Heart right ventricle (tissue), 16 donors: ENCODE measurements around the gene TSPAN9. TPM values are rescaled to one million over a fixed set of nuclear protein-coding genes. Genes with fewer than 3 reads are reported as not detected.
"Not testable (repeated sequence)": the region's sequence is repeated elsewhere in the genome, so short reads cannot be mapped to it uniquely, and the experiment has no call there.

Experiments used
- ATAC-seq, 8 donors: fragments of 200-7000 bp; cut with Tn5 transposase; one replicate each; pipeline ENCODE4 v1.9.1; 2020; ENCODE audit warnings: mild to moderate bottlenecking in 8 of 8, moderate library complexity in 8 of 8, moderate number of reproducible peaks in 1 of 8
- DNase-seq, 2 donors: peaks; one replicate each; pipeline ENCODE4 v3.0.0-alpha.2; 2020
- H3K27ac ChIP-seq, 10 donors: fragments of 200-600 bp; sonication (generic) in 2 of 10; one replicate each; pipeline versions ENCODE4 v1.5.0 to v1.8.0; 2020 to 2022; ENCODE audit warnings: mild to moderate bottlenecking in 3 of 10
- H3K27me3 ChIP-seq, 7 donors: fragments of 200-600 bp; one replicate each; pipeline ENCODE4 v1.8.0; 2021 to 2022; ENCODE audit warnings: mild to moderate bottlenecking in 2 of 7
- H3K36me3 ChIP-seq, 9 donors: fragments of 200-600 bp; sonication (generic) in 1 of 9; one replicate each; pipeline versions ENCODE4 v1.5.0 to v1.8.0; 2020 to 2022; ENCODE audit warnings: mild to moderate bottlenecking in 2 of 9
- H3K4me1 ChIP-seq, 9 donors: fragments of 200-600 bp; sonication (generic) in 1 of 9; one replicate each; pipeline versions ENCODE4 v1.5.0 to v1.8.0; 2020 to 2022; ENCODE audit warnings: mild to moderate bottlenecking in 4 of 9
- H3K4me3 ChIP-seq, 10 donors: fragments of 200-600 bp; sonication (generic) in 2 of 10; one replicate each; pipeline versions ENCODE4 v1.5.0 to v1.8.0; 2020 to 2022; ENCODE audit warnings: mild to moderate bottlenecking in 7 of 10, moderate library complexity in 2 of 10
- H3K9me3 ChIP-seq, 11 donors: fragments of 200-600 bp in 10 of 11; sonication (generic) in 2 of 11; one replicate each; pipeline versions ENCODE4 v1.5.0 to v1.8.0; 2013 to 2022; ENCODE audit warnings: mild to moderate bottlenecking in 2 of 11, control low read depth in 1 of 11, moderate library complexity in 1 of 11
- CTCF ChIP-seq, 9 donors: fragments of 200-600 bp; sonication (generic) in 2 of 9; IDR thresholded peaks; one replicate each; pipeline versions ENCODE4 v1.5.0 to v1.8.0; 2021 to 2022; ENCODE audit warnings: antibody characterized with exemption in 9 of 9, mild to moderate bottlenecking in 5 of 9, moderate library complexity in 1 of 9
- WGBS, 2 donors: extraction: QIAGEN DNeasy Blood & Tissue Kit; methylation state at CpG; one replicate each; pipeline ENCODE4 v1.1.7; 2013; ENCODE audit warnings: inconsistent platforms in 1 of 2; 5-methylcytosine and 5-hydroxymethylcytosine counted together
- intact Hi-C, 10 donors: fragments of 100-400 bp; cut with DNase I; formaldehyde crosslinking; loops; one replicate each; pipeline versions ENCODE4 v1.11.1 to v1.14.2; 2022
- polyA plus RNA-seq, 2 donors: library from polyadenylated mRNA; stranded (reverse); fragments of 200-250 nt; gene quantifications; one replicate each; pipeline ENCODE4 v1.2.3, GENCODE V29; 2013
- total RNA-seq, 10 donors: library from RNA; stranded (reverse); fragmentation: NEBNext Ultra II Directional in 3 of 10; extraction: Animal tissue kit (Norgen Biotek cat#: 25700) in 3 of 10; gene quantifications; one replicate each; pipeline versions ENCODE4 v1.2.1 to v1.2.4, GENCODE V29; 2021 to 2023
- donor health status: Arrhythmogenic right ventricular cardiomyopathy.
- donor health status: ischemic (EF 13 %, LVEDD 7.1; RV severe dilation, severe dysfunction).
- donor health status: healthy with polysubstance abuse.
- donor health status: DM: no; HTN: yes; CAD: no.
- donor health status: DM: no; HTN: no; CAD: no.
- donor health status: ischemic (EF 25% LVEDD 6.9; RV normal size, moderate dysfunction).
- donor health status: ischemic (EF 25% LVEDD 5.7; RV mildly dilated, moderate dysfunction).
- donor health status: healthy.
- donor health status: DM: yes; HTN: yes; CAD: no.
- donor health status: Ischemic cardiomyopathy.
- donor health status: ischemic (EF 35%, LVEDD 5.7; RV mildly dilated, moderate dysfunction).
- donor health status: nonischemic (EF 11% LVEDD 7.7; RV severe dilation, severe dysfunction).
- donor health status: DM: yes; HTN: yes; CAD: no.
- donor health status: PGD.
- donor health status: ischemic (EF 29% LVEDD 5.4; RV normal size, mild dysfunction).
- donor health status: nonischemic (EF 23%, LVEDD 6.1; RV moderate dilation, normal function).

The TSPAN9 gene
- total and polyA plus RNA-seq, 12 donors = 63.0 to 401 (median 251) TPM

- Histone ChIP-seq H3K27me3 (no peaks in the 10 kb centered on the region), H3K36me3 (no peaks in the 10 kb centered on the region), H3K27ac (no peak overlapping the region), H3K4me3 (no peak overlapping the region), H3K4me1 (no peaks in the 10 kb centered on the region), H3K9me3 (peaks cover 0 to 18% (median 6%) of the 10 kb centered on the region in 11 donors)
- intact Hi-C loops = no loop called here
- DNase-seq = no peak
- WGBS, 2 donors = 67 to 72% methylated on average over 3 of the region's 3 CpGs
- ATAC-seq = peak in 1 of 8 donors; percentile 36
- TF ChIP-seq CTCF (IDR thresholded peaks at IDR 0.05) = no peak
Observed at GRCh38 chr12:3061501-3062215, 15.5 kb upstream of the TSPAN9 start.

GRCh38 chr12:3065300-3065699 lies 11.9 kb upstream of the TSPAN9 start:
- H3K9me3 ChIP-seq = peaks cover 0 to 18% (median 6%) of the 10 kb centered on the region in 11 donors
- H3K36me3 ChIP-seq = no peaks in the 10 kb centered on the region
- no peak for TF ChIP-seq CTCF (IDR thresholded peaks at IDR 0.05)
- DNase-seq = no peak
- no peak overlapping the region for H3K27ac ChIP-seq
- no peak for ATAC-seq
- 89 to 94% methylated on average over 2 of the region's 2 CpGs for WGBS, 2 donors
- intact Hi-C loops = no loop called here
- H3K4me3 ChIP-seq = no peak overlapping the region
- no peaks in the 10 kb centered on the region for H3K27me3 ChIP-seq
- H3K4me1 ChIP-seq = peaks cover 0 to 15% (median 0%) of the 10 kb centered on the region in 9 donors

- H3K27me3 ChIP-seq, H3K36me3 ChIP-seq, ATAC-seq, H3K27ac ChIP-seq, DNase-seq, H3K4me3 ChIP-seq, intact Hi-C loops: not testable (repeated sequence)
- Histone ChIP-seq H3K4me1 (peaks cover 0 to 20% (median 0%) of the 10 kb centered on the region in 9 donors), H3K9me3 (peaks cover 0 to 18% (median 6%) of the 10 kb centered on the region in 11 donors)
- 95 to 98% methylated on average over 3 of the region's 3 CpGs for WGBS, 2 donors
Observed at GRCh38 chr12:3065846-3066245, 11.3 kb upstream of the TSPAN9 start.

- WGBS, 2 donors = 89 to 91% methylated on average over 4 of the region's 4 CpGs
- intact Hi-C loops = loop anchor here in 8 of 10 donors (5.0 to 10.0 kb wide), 6 partner anchors 63 to 208 kb away; no protein-coding TSS in a partner anchor
- Histone ChIP-seq H3K27ac (no peak overlapping the region), H3K9me3 (peaks cover 0 to 4% (median 0%) of the 10 kb centered on the region in 11 donors), H3K4me3 (no peak overlapping the region), H3K36me3 (no peaks in the 10 kb centered on the region), H3K27me3 (peaks cover 0 to 7% (median 0%) of the 10 kb centered on the region in 7 donors), H3K4me1 (peaks cover 0 to 39% (median 15%) of the 10 kb centered on the region in 9 donors)
- ATAC-seq = no peak
- DNase-seq = no peak
- no peak for TF ChIP-seq CTCF (IDR thresholded peaks at IDR 0.05)
Observed at GRCh38 chr12:3069714-3070113, 7.5 kb upstream of the TSPAN9 start.

- no peak for DNase-seq
- ATAC-seq = peak in 7 of 8 donors; percentile 18 to 79 (median 45)
- no peaks in the 10 kb centered on the region for H3K9me3 ChIP-seq
- WGBS, 2 donors = 69 to 73% methylated on average over 8 of the region's 8 CpGs
- no peak for TF ChIP-seq CTCF (IDR thresholded peaks at IDR 0.05)
- peaks cover 0 to 45% (median 15%) of the 10 kb centered on the region in 9 donors for H3K4me1 ChIP-seq
- no peak overlapping the region for H3K27ac ChIP-seq
- H3K4me3 ChIP-seq = no peak overlapping the region
- H3K36me3 ChIP-seq = no peaks in the 10 kb centered on the region
- intact Hi-C loops = loop anchor here in 8 of 10 donors (5.0 to 10.0 kb wide), 6 partner anchors 61 to 206 kb away; no protein-coding TSS in a partner anchor
- H3K27me3 ChIP-seq = peaks cover 0 to 19% (median 0%) of the 10 kb centered on the region in 7 donors
Observed at GRCh38 chr12:3071107-3071506, 6.1 kb upstream of the TSPAN9 start.
